ENCODE data around the gene PCBP3.
"Not testable (repeated sequence)": the region's sequence is repeated elsewhere in the genome, so short reads cannot be mapped to it uniquely, and the experiment has no call there.

PCBP3 gene

GRCh38 chr21:45874716-45875415, 231.3 kb downstream of the PCBP3 start:
- DNase-seq (ENCODE audit: low read depth in 2 of 2), result no peak

GRCh38 chr21:45875416-45875760, 231.9 kb downstream of the PCBP3 start:
- DNase-seq (ENCODE audit: low read depth in 2 of 2), result no peak

DNA sequence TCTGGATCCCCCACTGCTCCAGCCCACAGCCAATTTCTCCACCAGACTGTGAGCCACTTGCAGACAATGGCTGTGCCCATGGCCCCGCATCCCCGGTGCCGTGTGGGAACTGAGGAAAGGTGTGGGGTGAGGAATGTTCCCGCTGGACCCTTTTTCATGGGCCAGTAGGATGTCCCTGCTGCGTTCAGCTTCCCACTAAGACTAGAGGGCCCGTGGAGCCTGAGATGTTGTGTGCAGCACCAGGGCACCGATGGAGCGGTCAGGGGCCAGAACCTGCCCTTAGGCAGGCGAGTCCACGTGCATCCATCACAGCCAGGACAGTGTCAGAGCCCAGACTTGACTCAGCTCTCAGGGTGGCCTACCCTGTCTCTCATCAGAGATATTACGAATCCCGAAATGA, 232.4 kb downstream of the PCBP3 start:
- DNase-seq (ENCODE audit: low read depth in 2 of 2), result no peak

GRCh38 chr21:45876381-45877170, 233.1 kb downstream of the PCBP3 start:
- DNase-seq (ENCODE audit: low read depth in 2 of 2), result no peak

DNA sequence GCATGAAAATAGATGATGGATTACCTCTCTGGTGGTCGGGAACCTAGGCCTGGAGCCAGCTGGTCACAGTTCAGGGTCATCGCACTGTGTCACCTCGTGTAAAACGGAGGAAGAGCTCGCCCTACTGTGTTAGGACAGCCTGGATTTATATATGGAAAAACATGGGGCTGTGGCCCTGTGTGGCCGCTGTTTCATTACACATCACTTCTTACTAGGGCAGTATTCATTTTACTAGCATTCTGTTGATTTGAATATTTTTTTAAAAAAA, 233.6 kb downstream of the PCBP3 start:
- no peak for DNase-seq (ENCODE audit: low read depth in 2 of 2)

- no peak for DNase-seq (ENCODE audit: low read depth in 2 of 2)
These were observed 234.4 kb downstream of the PCBP3 start for GRCh38 chr21:45877821-45878469.

DNA sequence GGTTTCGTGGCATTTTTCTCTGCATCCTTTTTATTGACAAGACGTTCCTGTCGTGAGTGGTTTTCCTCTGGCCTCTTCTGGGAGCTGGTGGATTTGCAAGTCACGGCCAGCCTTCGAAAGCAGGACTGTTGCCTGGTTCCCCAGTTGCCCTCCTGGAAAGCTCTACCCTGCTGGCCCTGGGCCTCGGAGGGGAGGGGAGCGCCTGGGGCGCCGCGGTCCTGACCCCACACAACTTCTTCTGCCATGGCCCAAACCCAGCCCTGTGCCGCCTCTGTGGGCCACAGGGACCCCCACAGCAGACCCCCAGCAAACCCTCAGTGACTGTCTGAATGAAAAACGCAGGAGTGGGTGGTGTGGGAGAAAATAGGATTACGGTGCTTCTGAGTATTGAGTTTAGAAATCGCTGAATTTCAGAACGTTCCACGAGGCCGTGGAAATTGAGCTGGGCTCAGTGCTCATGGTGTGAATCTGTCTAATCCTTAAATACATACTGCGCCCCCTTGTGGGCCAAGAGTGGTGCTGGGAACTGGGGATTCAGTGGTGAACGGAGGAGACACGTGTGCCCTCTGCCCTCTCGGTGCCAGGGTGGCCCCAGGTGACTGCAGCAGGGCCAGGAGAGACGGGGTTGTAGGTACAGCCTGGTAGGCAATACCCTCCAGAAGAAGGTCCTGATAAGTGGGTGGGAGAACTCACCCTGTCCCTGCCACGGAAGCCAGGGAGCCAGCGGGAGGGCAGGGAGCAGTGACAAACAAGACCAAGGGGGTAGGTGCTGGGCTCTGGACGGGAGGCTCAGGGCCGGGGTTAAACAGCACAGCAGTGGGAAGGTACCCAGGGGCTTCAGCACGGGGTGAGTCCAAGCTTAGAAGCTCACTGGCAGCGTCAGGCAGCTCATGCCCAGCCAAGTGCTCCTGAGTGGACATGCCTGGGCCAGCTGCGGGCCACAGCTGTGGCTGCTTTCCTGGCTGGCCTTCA, 236.9 kb downstream of the PCBP3 start:
- DNase-seq (ENCODE audit: low read depth in 2 of 2), result peak in 1 of 2 donors; percentile 38

DNA sequence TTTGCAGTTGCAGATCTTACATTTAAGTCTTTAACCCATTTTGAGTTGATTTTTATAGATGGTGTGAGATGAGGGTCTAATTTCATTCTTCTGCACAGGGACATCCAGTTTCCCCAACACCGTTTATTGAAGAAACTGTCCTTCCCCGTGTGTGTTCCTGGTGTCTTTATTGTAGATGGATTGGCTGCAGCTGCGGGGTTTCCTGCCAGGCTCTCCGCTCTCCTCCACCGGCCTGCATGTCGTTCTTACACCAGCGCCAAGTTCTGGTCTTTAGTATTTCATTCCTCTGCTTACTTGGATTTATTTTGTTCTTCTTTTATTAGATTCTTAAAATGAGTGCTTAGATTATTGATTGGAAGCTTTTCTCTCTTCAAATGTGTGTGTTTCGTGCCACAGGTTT, 239.1 kb downstream of the PCBP3 start:
- DNase-seq (ENCODE audit: low read depth in 2 of 2), result no peak

DNA sequence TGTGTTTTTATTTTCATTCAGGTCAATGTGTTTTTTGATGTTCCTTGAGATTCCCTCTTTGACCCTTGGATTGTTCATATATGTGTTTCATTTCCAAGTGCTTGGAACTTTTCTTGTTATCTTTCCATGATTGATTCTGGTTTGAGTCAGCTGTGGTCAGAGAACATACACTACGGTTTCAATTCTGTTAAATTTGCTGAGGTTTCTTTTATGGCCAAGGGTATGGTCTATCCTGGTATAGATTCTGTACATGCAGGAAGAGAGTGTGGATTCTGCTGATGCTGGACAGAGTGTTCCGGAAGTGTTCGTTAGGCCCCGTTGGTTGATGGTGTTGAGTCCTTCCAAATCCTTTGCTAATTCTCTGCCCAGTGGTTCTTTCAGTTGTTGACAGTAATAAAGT, 239.6 kb downstream of the PCBP3 start:
- DNase-seq (ENCODE audit: low read depth in 2 of 2), result no peak

DNA sequence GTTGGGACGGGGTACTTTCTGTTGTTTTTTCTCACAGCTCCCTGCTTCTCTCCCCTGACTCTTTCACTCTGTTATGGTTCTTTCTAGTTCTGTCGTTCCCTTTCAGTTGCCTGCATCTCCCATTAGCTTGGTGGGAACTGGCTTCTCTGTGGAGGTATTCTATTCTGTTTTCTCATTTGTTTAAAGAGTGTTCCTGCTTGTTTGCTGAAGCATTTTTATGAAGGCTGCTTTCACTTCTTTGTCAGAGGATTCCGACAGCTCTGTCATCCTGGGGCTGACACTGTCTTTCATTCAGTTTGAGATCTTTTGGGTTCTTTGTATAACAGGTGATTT, 242.0 kb downstream of the PCBP3 start:
- DNase-seq (ENCODE audit: low read depth in 2 of 2), result no peak

GRCh38 chr21:45885930-45886601, 242.5 kb downstream of the PCBP3 start:
- not testable (repeated sequence) for DNase-seq (ENCODE audit: low read depth in 2 of 2)

GRCh38 chr21:45886610-45887026, 243.1 kb downstream of the PCBP3 start:
- DNase-seq (ENCODE audit: low read depth in 2 of 2), result no peak

GRCh38 chr21:45887120-45887611, 243.6 kb downstream of the PCBP3 start:
- DNase-seq (ENCODE audit: low read depth in 2 of 2), result no peak

GRCh38 chr21:45887788-45888187, 244.3 kb downstream of the PCBP3 start:
- no peak for DNase-seq (ENCODE audit: low read depth in 2 of 2)

DNA sequence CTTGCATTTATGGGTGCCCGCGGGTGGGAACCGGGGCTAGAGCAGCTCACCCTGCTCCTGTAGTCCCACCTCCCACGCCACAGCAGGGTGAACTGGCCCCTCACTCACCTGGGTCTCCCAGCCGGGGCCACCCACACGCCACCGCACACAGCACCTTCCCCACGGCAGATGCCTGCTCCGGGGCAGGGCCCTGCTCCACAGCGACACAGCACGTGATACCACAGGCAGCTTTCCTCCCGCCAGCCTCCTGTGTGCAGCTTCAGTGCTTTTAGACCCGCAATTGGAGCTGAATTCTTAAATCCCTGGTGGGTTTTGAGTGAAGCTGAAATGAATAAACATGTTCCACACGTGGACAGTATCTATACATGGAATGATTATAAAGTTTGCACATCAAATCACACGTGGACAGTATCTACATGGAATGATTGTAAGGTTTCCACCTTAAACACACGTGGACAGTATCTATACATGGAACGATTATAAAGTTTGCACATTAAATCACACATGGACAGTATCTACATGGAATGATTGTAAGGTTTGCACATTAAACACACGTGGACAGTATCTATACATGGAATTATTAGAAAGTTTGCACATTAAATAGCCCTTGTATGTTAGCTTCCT, 245.0 kb downstream of the PCBP3 start:
- DNase-seq (ENCODE audit: low read depth in 2 of 2), result no peak

- DNase-seq (ENCODE audit: low read depth in 2 of 2), result no peak
These were observed 245.7 kb downstream of the PCBP3 start for GRCh38 chr21:45889256-45889655.

DNA sequence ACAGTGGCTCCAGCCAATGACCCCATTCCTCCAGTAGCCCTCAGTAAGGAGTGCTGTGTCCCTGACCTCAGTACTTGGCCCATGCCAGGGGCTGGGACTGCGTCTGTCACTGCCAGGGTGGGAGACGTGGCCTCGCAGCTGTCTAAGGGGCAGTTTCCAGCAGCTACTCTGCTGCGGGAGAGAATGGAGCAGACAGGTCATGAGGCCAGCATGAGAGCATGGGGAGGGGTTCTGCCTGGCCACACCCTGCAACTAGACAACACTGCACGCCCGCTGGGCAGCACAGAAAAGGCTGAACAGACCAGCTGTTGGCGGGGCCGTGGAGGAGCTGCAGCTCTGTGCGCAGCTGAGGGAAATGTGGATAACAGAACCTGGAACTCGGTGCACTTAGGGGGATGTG, 246.4 kb downstream of the PCBP3 start:
- DNase-seq (ENCODE audit: low read depth in 2 of 2), result no peak

GRCh38 chr21:45891388-45892155, 248.0 kb downstream of the PCBP3 start:
- DNase-seq (ENCODE audit: low read depth in 2 of 2), result no peak

- no peak for DNase-seq (ENCODE audit: low read depth in 2 of 2)
These were observed 248.8 kb downstream of the PCBP3 start for GRCh38 chr21:45892156-45892915.
